ENCODE results near the gene CATSPERD.

Gene CATSPERD

DNA sequence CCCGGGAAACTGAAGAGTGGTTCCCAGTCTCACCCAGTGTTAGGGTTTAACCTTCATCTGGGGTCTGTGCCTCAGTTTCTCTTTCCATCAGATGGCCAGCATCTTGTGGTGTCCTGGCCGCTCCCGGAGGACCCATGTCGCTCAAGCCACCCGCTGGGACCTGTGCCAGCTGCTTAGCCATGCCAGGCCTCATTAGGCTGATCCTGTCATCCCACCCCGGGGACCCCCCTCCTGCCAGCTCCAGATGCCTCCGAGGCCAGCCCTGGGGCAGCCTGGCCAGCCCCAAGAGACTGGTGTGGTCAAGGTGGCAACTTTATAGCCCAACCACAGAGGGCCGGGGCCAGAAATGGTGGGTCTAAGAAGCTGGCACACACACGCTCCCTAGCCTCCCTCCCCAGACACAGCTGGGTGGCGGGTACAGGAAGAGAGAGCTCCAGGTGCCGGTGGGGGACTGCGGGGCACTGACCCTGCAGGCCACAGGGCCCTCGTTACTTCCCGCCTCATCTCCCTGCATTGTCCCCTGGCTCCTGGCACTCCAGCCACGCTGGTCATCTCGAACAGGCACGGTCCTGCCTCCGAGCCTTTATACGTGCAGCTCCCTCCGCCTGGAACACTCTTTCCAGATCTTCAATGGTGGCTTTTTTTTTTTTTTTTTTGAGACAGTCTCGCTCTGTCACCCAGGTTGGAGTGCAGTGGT, 87.8 kb downstream of the CATSPERD start:
- TF ChIP-seq FOXP2 (optimal IDR thresholded peaks at IDR 0.05; ENCODE audit: borderline replicate concordance, extremely low read depth, extremely low read length, insufficient read depth) (no peak), SIN3A (IDR thresholded peaks at IDR 0.05; ENCODE audit: borderline replicate concordance, insufficient read depth, low read length) (no peak), REST (IDR thresholded peaks at IDR 0.05; ENCODE audit: insufficient read depth in 1 of 2, low read depth in 2 of 2, low read length in 2 of 2) (no peak), TAF1 (IDR thresholded peaks at IDR 0.05; ENCODE audit: borderline replicate concordance, insufficient read depth, low read length) (no peak), POLR2AphosphoS5 (IDR thresholded peaks at IDR 0.05; ENCODE audit: low read depth, low read length) (no peak)

- TF ChIP-seq SIN3A (IDR thresholded peaks at IDR 0.05; ENCODE audit: borderline replicate concordance, insufficient read depth, low read length) (no peak), REST (IDR thresholded peaks at IDR 0.05; ENCODE audit: insufficient read depth in 1 of 2, low read depth in 2 of 2, low read length in 2 of 2) (no peak), FOXP2 (optimal IDR thresholded peaks at IDR 0.05; ENCODE audit: borderline replicate concordance, extremely low read depth, extremely low read length, insufficient read depth) (no peak), TAF1 (IDR thresholded peaks at IDR 0.05; ENCODE audit: borderline replicate concordance, insufficient read depth, low read length) (no peak), POLR2AphosphoS5 (IDR thresholded peaks at IDR 0.05; ENCODE audit: low read depth, low read length) (no peak)
Observed at GRCh38 chr19:5809053-5809452, 88.6 kb downstream of the CATSPERD start.

- TF ChIP-seq FOXP2 (optimal IDR thresholded peaks at IDR 0.05; ENCODE audit: borderline replicate concordance, extremely low read depth, extremely low read length, insufficient read depth) = no peak
- TF ChIP-seq REST (IDR thresholded peaks at IDR 0.05; ENCODE audit: insufficient read depth in 1 of 2, low read depth in 2 of 2, low read length in 2 of 2) = no peak
- TF ChIP-seq POLR2AphosphoS5 (IDR thresholded peaks at IDR 0.05; ENCODE audit: low read depth, low read length) = no peak
- TF ChIP-seq SIN3A (IDR thresholded peaks at IDR 0.05; ENCODE audit: borderline replicate concordance, insufficient read depth, low read length) = no peak
- TF ChIP-seq TAF1 (IDR thresholded peaks at IDR 0.05; ENCODE audit: borderline replicate concordance, insufficient read depth, low read length) = no peak
Observed at GRCh38 chr19:5809469-5809868, 89.0 kb downstream of the CATSPERD start.

- TF ChIP-seq POLR2AphosphoS5 (IDR thresholded peaks at IDR 0.05; ENCODE audit: low read depth, low read length) (no peak), SIN3A (IDR thresholded peaks at IDR 0.05; ENCODE audit: borderline replicate concordance, insufficient read depth, low read length) (no peak), TAF1 (IDR thresholded peaks at IDR 0.05; ENCODE audit: borderline replicate concordance, insufficient read depth, low read length) (no peak), FOXP2 (optimal IDR thresholded peaks at IDR 0.05; ENCODE audit: borderline replicate concordance, extremely low read depth, extremely low read length, insufficient read depth) (no peak)
Observed at GRCh38 chr19:5811117-5811516, 90.7 kb downstream of the CATSPERD start.

- TF ChIP-seq FOXP2 (optimal IDR thresholded peaks at IDR 0.05; ENCODE audit: borderline replicate concordance, extremely low read depth, extremely low read length, insufficient read depth) = no peak
- TF ChIP-seq POLR2AphosphoS5 (IDR thresholded peaks at IDR 0.05; ENCODE audit: low read depth, low read length) = no peak
- no peak for TF ChIP-seq REST (IDR thresholded peaks at IDR 0.05; ENCODE audit: insufficient read depth in 1 of 2, low read depth in 2 of 2, low read length in 2 of 2)
- no peak for TF ChIP-seq TAF1 (IDR thresholded peaks at IDR 0.05; ENCODE audit: borderline replicate concordance, insufficient read depth, low read length)
- no peak for TF ChIP-seq SIN3A (IDR thresholded peaks at IDR 0.05; ENCODE audit: borderline replicate concordance, insufficient read depth, low read length)
Observed at GRCh38 chr19:5814123-5814851, 93.8 kb downstream of the CATSPERD start.
